ENCODE measurements around the gene TSC22D4. TPM values are rescaled to one million over a fixed set of nuclear protein-coding genes. Genes with fewer than 3 reads are reported as not detected.
"Not testable (repeated sequence)": the region's sequence is repeated elsewhere in the genome, so short reads cannot be mapped to it uniquely, and the experiment has no call there.

Gene TSC22D4
- total RNA-seq, 3 donors from 2014 or later (not counting 1 experiment from before 2014, with no cell fraction given) = 140 to 173 (median 168) TPM

- 89% methylated on average over 3 of the region's 3 CpGs for WGBS (ENCODE audit: insufficient coverage)
These were observed 23.8 kb downstream of the TSC22D4 start for GRCh38 chr7:100455206-100455605.

GRCh38 chr7:100453854-100454253, 25.2 kb downstream of the TSC22D4 start:
- DNase-seq; H3K27me3 ChIP-seq (ENCODE audit: control insufficient read depth, insufficient read depth, low read length); H3K36me3 ChIP-seq (ENCODE audit: control insufficient read depth, insufficient read depth, low read length); H3K27me3 Mint-ChIP-seq (ENCODE audit: low read depth in 2 of 2); H3K27ac ChIP-seq (ENCODE audit: low read length); H3K9me3 ChIP-seq (ENCODE audit: control insufficient read depth, insufficient read depth, low read length); ATAC-seq; H3K27ac Mint-ChIP-seq; intact Hi-C loops (cut with micrococcal nuclease); H3K4me3 ChIP-seq (ENCODE audit: low read length); H3K9me3 Mint-ChIP-seq; H3K36me3 Mint-ChIP-seq; H3K4me3 Mint-ChIP-seq: not testable (repeated sequence)
- peaks cover 10% of the 10 kb centered on the region for H3K4me1 ChIP-seq (ENCODE audit: control insufficient read depth, insufficient read depth, low read length)
- WGBS (ENCODE audit: insufficient coverage) = 96% methylated on average over 8 of the region's 8 CpGs
- H3K4me1 Mint-ChIP-seq = peaks cover 0 to 11% of the 10 kb centered on the region in 2 donors

More at GRCh38 chr7:100455206-100455605, 23.8 kb downstream of the TSC22D4 start:
- Mint-ChIP-seq H3K27ac (no peak overlapping the region), H3K36me3 (no peaks in the 10 kb centered on the region), H3K4me1 (peaks cover 0 to 9% of the 10 kb centered on the region in 2 donors), H3K9me3 (no peaks in the 10 kb centered on the region), H3K27me3 (ENCODE audit: low read depth in 2 of 2) (no peaks in the 10 kb centered on the region), H3K4me3 (no peak overlapping the region)
- no peaks in the 10 kb centered on the region for H3K27me3 ChIP-seq (ENCODE audit: control insufficient read depth, insufficient read depth, low read length)
- peaks cover 2% of the 10 kb centered on the region for H3K36me3 ChIP-seq (ENCODE audit: control insufficient read depth, insufficient read depth, low read length)
- no peak overlapping the region for H3K27ac ChIP-seq (ENCODE audit: low read length)
- DNase-seq (no peak), ATAC-seq (no peak)
- intact Hi-C loops (cut with micrococcal nuclease) = no loop called here
- no peaks in the 10 kb centered on the region for H3K9me3 ChIP-seq (ENCODE audit: control insufficient read depth, insufficient read depth, low read length)
- no peak for TF ChIP-seq CTCF (IDR thresholded peaks at IDR 0.05)
- no peak overlapping the region for H3K4me3 ChIP-seq (ENCODE audit: low read length)
- H3K4me1 ChIP-seq (ENCODE audit: control insufficient read depth, insufficient read depth, low read length) = peaks cover 7% of the 10 kb centered on the region

DNA sequence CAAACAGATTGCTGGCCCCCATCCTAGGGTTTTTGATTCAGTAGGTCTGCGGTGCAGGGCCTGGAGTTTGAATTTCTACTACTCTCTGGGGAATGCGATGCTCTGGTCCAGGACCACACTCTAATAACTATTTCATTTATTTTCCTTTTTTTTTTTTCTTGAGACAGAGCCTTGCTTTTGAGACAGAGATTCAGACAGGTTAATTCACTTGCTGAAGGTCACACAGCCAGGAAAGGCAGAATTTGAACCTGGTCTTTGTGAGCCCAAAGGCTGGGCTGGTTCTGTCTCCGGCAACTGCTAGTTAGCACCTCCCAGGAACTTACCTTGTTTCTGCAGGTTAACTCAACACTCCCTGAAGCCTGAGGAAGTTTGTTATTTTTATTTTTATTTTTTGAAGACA, 26.5 kb downstream of the TSC22D4 start:
- ATAC-seq = no peak
- Histone ChIP-seq H3K27ac (ENCODE audit: low read length) (no peak overlapping the region), H3K4me1 (ENCODE audit: control insufficient read depth, insufficient read depth, low read length) (peaks cover 10% of the 10 kb centered on the region), H3K36me3 (ENCODE audit: control insufficient read depth, insufficient read depth, low read length) (no peaks in the 10 kb centered on the region), H3K4me3 (ENCODE audit: low read length) (no peak overlapping the region), H3K27me3 (ENCODE audit: control insufficient read depth, insufficient read depth, low read length) (no peaks in the 10 kb centered on the region), H3K9me3 (ENCODE audit: control insufficient read depth, insufficient read depth, low read length) (no peaks in the 10 kb centered on the region)
- Mint-ChIP-seq H3K9me3 (no peaks in the 10 kb centered on the region), H3K27me3 (ENCODE audit: low read depth in 2 of 2) (no peaks in the 10 kb centered on the region), H3K36me3 (no peaks in the 10 kb centered on the region), H3K27ac (no peak overlapping the region), H3K4me3 (no peak overlapping the region), H3K4me1 (peaks cover 0 to 11% of the 10 kb centered on the region in 2 donors)
- 98% methylated on average over 3 of the region's 3 CpGs for WGBS (ENCODE audit: insufficient coverage)
- intact Hi-C loops (cut with micrococcal nuclease) = no loop called here
- no peak for DNase-seq
- no peak for TF ChIP-seq CTCF (IDR thresholded peaks at IDR 0.05)

GRCh38 chr7:100449190-100449795, 29.7 kb downstream of the TSC22D4 start:
- Mint-ChIP-seq H3K4me3 (peak overlapping the region; percentile 4), H3K27ac (peak overlapping the region in 1 of 2 donors; percentile 59), H3K36me3 (no peaks in the 10 kb centered on the region), H3K4me1 (peaks cover 0 to 11% of the 10 kb centered on the region in 2 donors), H3K27me3 (ENCODE audit: low read depth in 2 of 2) (no peaks in the 10 kb centered on the region), H3K9me3 (no peaks in the 10 kb centered on the region)
- peaks cover 24% of the 10 kb centered on the region for H3K4me1 ChIP-seq (ENCODE audit: control insufficient read depth, insufficient read depth, low read length)
- H3K27me3 ChIP-seq (ENCODE audit: control insufficient read depth, insufficient read depth, low read length) = no peaks in the 10 kb centered on the region
- TF ChIP-seq CTCF (IDR thresholded peaks at IDR 0.05) = no peak
- ATAC-seq = no peak
- no peak overlapping the region for H3K4me3 ChIP-seq (ENCODE audit: low read length)
- H3K36me3 ChIP-seq (ENCODE audit: control insufficient read depth, insufficient read depth, low read length) = no peaks in the 10 kb centered on the region
- H3K9me3 ChIP-seq (ENCODE audit: control insufficient read depth, insufficient read depth, low read length) = no peaks in the 10 kb centered on the region
- intact Hi-C loops (cut with micrococcal nuclease) = no loop called here
- DNase-seq = no peak
- 96% methylated on average over 13 of the region's 13 CpGs for WGBS (ENCODE audit: insufficient coverage)
- H3K27ac ChIP-seq (ENCODE audit: low read length) = no peak overlapping the region

GRCh38 chr7:100447363-100447762, 31.7 kb downstream of the TSC22D4 start:
- H3K27me3 ChIP-seq (ENCODE audit: control insufficient read depth, insufficient read depth, low read length); H3K36me3 Mint-ChIP-seq; H3K27ac ChIP-seq (ENCODE audit: low read length); H3K27ac Mint-ChIP-seq; H3K9me3 ChIP-seq (ENCODE audit: control insufficient read depth, insufficient read depth, low read length); H3K9me3 Mint-ChIP-seq; H3K4me3 ChIP-seq (ENCODE audit: low read length); H3K4me3 Mint-ChIP-seq; intact Hi-C loops (cut with micrococcal nuclease); ATAC-seq; DNase-seq; H3K27me3 Mint-ChIP-seq (ENCODE audit: low read depth in 2 of 2); H3K36me3 ChIP-seq (ENCODE audit: control insufficient read depth, insufficient read depth, low read length): not testable (repeated sequence)
- peaks cover 0 to 11% of the 10 kb centered on the region in 2 donors for H3K4me1 Mint-ChIP-seq
- peaks cover 24% of the 10 kb centered on the region for H3K4me1 ChIP-seq (ENCODE audit: control insufficient read depth, insufficient read depth, low read length)
- 97% methylated on average over 8 of the region's 8 CpGs for WGBS (ENCODE audit: insufficient coverage)

All from natural killer cell (primary cell).